K562 (cell line): ENCODE data around the gene TFF1.

Source experiments
- CBX2 ChIP-seq: fragments of 200-600 bp; sonication (generic); IDR thresholded peaks from one replicate; pipeline ENCODE4 v1.6.1; 2012; ENCODE audit warnings: mild to moderate bottlenecking, low read length, inconsistent platforms; ENCODE audit not compliant: insufficient read depth, poor library complexity, severe bottlenecking
- CEBPB ChIP-seq: fragments of 450-650 bp; IDR thresholded peaks from 2 replicates; pipeline ENCODE4 v1.6.1; 2016; ENCODE audit warnings: missing genetic modification characterization, missing compliant biosample characterization
- CTCF ChIP-seq, 3 experiments: IDR thresholded peaks in 2 of 3; conservative IDR thresholded peaks in 1 of 3; 2 replicates each; pipeline ENCODE4 v1.5.1; 2011 to 2012; ENCODE audit warnings: low read length in 3 of 3, mild to moderate bottlenecking in 3 of 3, control low read depth in 2 of 3, improper control_type of control experiment in 1 of 3, inconsistent platforms in 1 of 3, low read depth in 1 of 3, mixed read lengths in 1 of 3, moderate library complexity in 1 of 3; ENCODE audit not compliant: insufficient read depth in 2 of 3
- IRF2 ChIP-seq: sonication (generic); formaldehyde crosslinking; IDR thresholded peaks from 2 replicates; pipeline ENCODE4 v1.8.1; 2022; ENCODE audit warnings: mild to moderate bottlenecking, missing genetic modification reagents
- KDM1A ChIP-seq, 2 experiments: fragments of 450-650 bp; IDR thresholded peaks; 2 replicates each; pipeline ENCODE4 v1.6.1; 2016; ENCODE audit warnings: mild to moderate bottlenecking in 2 of 2
- MAFK ChIP-seq: IDR thresholded peaks from 2 replicates; pipeline ENCODE4 v1.6.1; 2011; ENCODE audit warnings: low read length, improper control_type of control experiment
- MLX ChIP-seq, 2 experiments: fragments of 450-650 bp in 1 of 2; sonication (generic) in 1 of 2; formaldehyde crosslinking; conservative IDR thresholded peaks; 2 replicates each; pipeline versions ENCODE4 v1.4.0 to v1.8.1; 2020 to 2022; ENCODE audit warnings: mild to moderate bottlenecking in 1 of 2, missing genetic modification reagents in 1 of 2
- SRF ChIP-seq, 2 experiments: fragments of 250-450, 450-650 bp in 1 of 2; sonication (Bioruptor Pico) in 1 of 2; sonication (generic) in 1 of 2; formaldehyde crosslinking; IDR thresholded peaks; 2 replicates each; pipeline versions ENCODE4 v1.5.0 to v1.5.1; 2020 to 2022; ENCODE audit warnings: mild to moderate bottlenecking in 1 of 2, missing genetic modification reagents in 1 of 2
- ZFP91 ChIP-seq: sonication (generic); formaldehyde crosslinking; IDR thresholded peaks from 2 replicates; pipeline ENCODE4 v1.8.0; 2022; ENCODE audit warnings: mild to moderate bottlenecking, missing genetic modification reagents

GRCh38 chr21:42391297-42391696 is 25.0 kb upstream of the TFF1 start:
- TF ChIP-seq CEBPB (tag) (no peak), CTCF (IDR thresholded peaks at IDR 0.05 in 2 of 3, conservative IDR thresholded peaks at IDR 0.05 in 1 of 3; ENCODE audit: insufficient read depth in 2 of 3, low read depth in 1 of 3, low read length in 3 of 3) (no peak), SRF (CRISPR knock-in tag; IDR thresholded peaks at IDR 0.05) (no peak), KDM1A (IDR thresholded peaks at IDR 0.05) (no peak), MLX (CRISPR knock-in tag; conservative IDR thresholded peaks at IDR 0.05) (no peak), MAFK (no peak), ZFP91 (CRISPR knock-in tag) (no peak), IRF2 (no peak), CBX2 (no peak)
